IMR-90 (cell line): ENCODE results near the gene DLGAP3. TPM values are rescaled to one million over a fixed set of nuclear protein-coding genes. Genes with fewer than 3 reads are reported as not detected.

Experiments
- ATAC-seq: fragments of 200-7000 bp; cut with Tn5 transposase; 2 replicates; pipeline ENCODE4 v1.9.1; 2020; ENCODE audit warnings: low read depth, mild to moderate bottlenecking, moderate library complexity
- BruUV-seq: library from RNA; stranded (reverse); fragments of 400-500 nt; replicated peaks from 2 replicates; lab custom pipeline; 2021; lab: Mats Ljungman, UMichigan
- CTCF ChIA-PET: fragments of 300-600 bp; formaldehyde crosslinking; extraction: SDS; loops from one replicate; lab custom pipeline; 2021; ENCODE audit warnings: antibody characterized with exemption; lab: Yijun Ruan, JAX
- POLR2A ChIA-PET: fragments of 300-600 bp; sonication (Branson Sonifier 250); formaldehyde crosslinking; loops from one replicate; lab custom pipeline; 2022; ENCODE audit warnings: antibody characterized with exemption; ENCODE audit not compliant: unreplicated experiment; lab: Charles Lee
- DNase-seq: peaks from one replicate; pipeline ENCODE4 v3.0.0; 2013
- H2AFZ ChIP-seq: replicated peaks from 2 replicates; pipeline ENCODE3; 2013; ENCODE audit warnings: low read length, mild to moderate bottlenecking; ENCODE audit not compliant: poor library complexity
- H2AK5ac ChIP-seq: 2 replicates; pipeline ENCODE4 v1.6.1; 2013; ENCODE audit warnings: low read depth, low read length, inconsistent platforms
- H2AK9ac ChIP-seq: replicated peaks from 2 replicates; pipeline ENCODE3; 2013; ENCODE audit warnings: mild to moderate bottlenecking, low read depth, low read length, moderate library complexity; ENCODE audit not compliant: poor library complexity
- H2BK120ac ChIP-seq: 2 replicates; pipeline ENCODE4 v1.6.1; 2013; ENCODE audit warnings: low read depth, low read length, inconsistent platforms
- H2BK15ac ChIP-seq: 3 replicates; pipeline ENCODE4 v1.6.1; 2013; ENCODE audit warnings: low read depth, low read length, inconsistent platforms
- H2BK20ac ChIP-seq: 2 replicates; pipeline ENCODE4 v1.6.1; 2013; ENCODE audit warnings: low read depth, mild to moderate bottlenecking, inconsistent platforms, low read length, moderate library complexity
- H2BK5ac ChIP-seq: 2 replicates; pipeline ENCODE4 v1.6.1; 2013; ENCODE audit warnings: mild to moderate bottlenecking, low read depth, low read length, inconsistent platforms; ENCODE audit not compliant: poor library complexity, severe bottlenecking
- H3K14ac ChIP-seq: replicated peaks from 2 replicates; pipeline ENCODE4 v1.6.1; 2013; ENCODE audit warnings: low read depth, low read length, inconsistent platforms
- H3K18ac ChIP-seq: 2 replicates; pipeline ENCODE4 v1.6.1; 2013; ENCODE audit warnings: low read depth, low read length, control low read depth
- H3K23ac ChIP-seq: 2 replicates; pipeline ENCODE4 v1.6.1; 2013; ENCODE audit warnings: low read depth, low read length, inconsistent platforms
- H3K27ac ChIP-seq: 2 replicates; pipeline ENCODE4 v1.5.1; 2013; ENCODE audit warnings: mild to moderate bottlenecking, control low read depth, low read length; ENCODE audit not compliant: insufficient read depth
- H3K27me3 ChIP-seq: 2 replicates; pipeline ENCODE4 v1.6.1; 2013; ENCODE audit warnings: low read length; ENCODE audit not compliant: control insufficient read depth, insufficient read depth
- H3K36me3 ChIP-seq: 2 replicates; pipeline ENCODE4 v1.6.1; 2013; ENCODE audit warnings: low read length, mixed read lengths; ENCODE audit not compliant: control insufficient read depth, insufficient read depth
- H3K4ac ChIP-seq: 2 replicates; pipeline ENCODE4 v1.6.1; 2013; ENCODE audit warnings: low read depth, low read length, inconsistent platforms
- H3K4me1 ChIP-seq: 2 replicates; pipeline ENCODE4 v1.6.1; 2013; ENCODE audit warnings: low read length, mixed read lengths; ENCODE audit not compliant: control insufficient read depth, insufficient read depth
- H3K4me2 ChIP-seq: 2 replicates; pipeline ENCODE4 v1.6.1; 2013; ENCODE audit warnings: low read depth, mild to moderate bottlenecking, control low read depth, low read length, moderate library complexity
- H3K4me3 ChIP-seq: 2 replicates; pipeline ENCODE4 v1.5.1; 2013; ENCODE audit warnings: low read depth, mild to moderate bottlenecking, control low read depth, low read length, moderate library complexity; ENCODE audit not compliant: insufficient read depth
- H3K56ac ChIP-seq: 2 replicates; pipeline ENCODE4 v1.6.1; 2013; ENCODE audit warnings: low read length, inconsistent platforms; ENCODE audit not compliant: insufficient read depth; ENCODE audit errors: extremely low read depth
- H3K79me1 ChIP-seq, 2 experiments: 2 replicates each; pipeline ENCODE4 v1.6.1; 2013; ENCODE audit warnings: low read length in 2 of 2, inconsistent platforms in 1 of 2, low read depth in 1 of 2
- H3K9ac ChIP-seq: 2 replicates; pipeline ENCODE4 v1.6.1; 2013; ENCODE audit warnings: low read depth, low read length, control low read depth
- H3K9me1 ChIP-seq: 2 replicates; pipeline ENCODE4 v1.6.1; 2013; ENCODE audit warnings: low read length, inconsistent platforms; ENCODE audit not compliant: insufficient read depth
- H3K9me3 ChIP-seq: 2 replicates; pipeline ENCODE4 v1.6.1; 2013; ENCODE audit warnings: low read length; ENCODE audit not compliant: control insufficient read depth, insufficient read depth
- H4K20me1 ChIP-seq: 2 replicates; pipeline ENCODE4 v1.6.1; 2013; ENCODE audit warnings: low read length, inconsistent platforms; ENCODE audit not compliant: insufficient read depth
- H4K5ac ChIP-seq: 2 replicates; pipeline ENCODE4 v1.6.1; 2013; ENCODE audit warnings: mild to moderate bottlenecking, low read depth, low read length, control low read depth
- H4K8ac ChIP-seq, 2 experiments: 2 replicates each; pipeline ENCODE4 v1.6.1; 2013; ENCODE audit warnings: low read depth in 2 of 2, low read length in 2 of 2, control low read depth in 1 of 2, inconsistent platforms in 1 of 2
- H4K91ac ChIP-seq: 2 replicates; pipeline ENCODE4 v1.6.1; 2013; ENCODE audit warnings: low read depth, low read length, inconsistent platforms; ENCODE audit not compliant: insufficient read depth
- BHLHE40 ChIP-seq: fragments of 150-350 bp; IDR thresholded peaks from 2 replicates; pipeline ENCODE4 v1.6.1; 2016; ENCODE audit warnings: mild to moderate bottlenecking, low read depth, low read length
- CHD1 ChIP-seq: IDR thresholded peaks from 2 replicates; pipeline ENCODE4 v1.6.1; 2012; ENCODE audit warnings: low read depth, low read length, improper control_type of control experiment
- MAFK ChIP-seq: IDR thresholded peaks from 2 replicates; pipeline ENCODE4 v1.6.1; 2012; ENCODE audit warnings: low read depth, low read length, improper control_type of control experiment
- RCOR1 ChIP-seq: IDR thresholded peaks from 2 replicates; pipeline ENCODE4 v1.6.1; 2012; ENCODE audit warnings: mild to moderate bottlenecking, low read length, improper control_type of control experiment; ENCODE audit not compliant: insufficient replicate concordance
- WGBS, 2 experiments: methylation state at CpG; one replicate each; pipeline versions ENCODE4 v1.1.5 to v1.1.7; 2013; ENCODE audit warnings: missing lambda C conversion rate in 2 of 2; ENCODE audit not compliant: insufficient read length in 1 of 2; ENCODE audit errors: extremely low coverage in 2 of 2; 5-methylcytosine and 5-hydroxymethylcytosine counted together
- dilution Hi-C: fragments of 300-500 bp; cut with HindIII; formaldehyde crosslinking; loops from one replicate; pipeline ENCODE4 v1.14.3; 2018; ENCODE audit warnings: low sequenced_read_pairs; ENCODE audit not compliant: unreplicated experiment
- in situ Hi-C: fragments of 300-500 bp; cut with MboI; formaldehyde crosslinking; loops from 3 replicates; pipeline ENCODE4 v1.14.3; 2019; ENCODE audit warnings: low sequenced_read_pairs, inconsistent platforms, mixed read lengths
- intact Hi-C: fragments of 100-400 bp; cut with micrococcal nuclease; formaldehyde crosslinking; loops from 2 replicates; pipeline ENCODE4 v1.10.0; 2022
- polyA plus RNA-seq, 3 experiments: library from polyadenylated mRNA; depleted of rRNA; stranded (reverse); fragments of >200 nt; gene quantifications; 2 replicates each; pipeline ENCODE4 v1.2.3, GENCODE V29; 2012; ENCODE audit warnings: low replicate concordance in 1 of 3
- total RNA-seq: library from RNA; depleted of rRNA; stranded (reverse); fragments of >200 nt; gene quantifications from 2 replicates; pipeline ENCODE4 v1.2.3, GENCODE V29; 2012

DLGAP3 gene
- total and polyA plus RNA-seq, 2 of the 4 experiments (the other 2 are of a cell fraction): 0.02 TPM; not detected in 1

- H2BK15ac ChIP-seq: no peak overlapping the region
- ChIA-PET POLR2A (interaction anchor here (0.6 kb wide), 1 partner anchor 13 kb away, joined by 3 read pairs; no protein-coding TSS in a partner anchor), CTCF (no interaction called here)
- in situ Hi-C loops: no loop called here
- H3K23ac ChIP-seq: no peak overlapping the region
- dilution Hi-C loops: no loop called here
- peaks cover 4% of the 10 kb centered on the region; the same call in 1 of the 2 replicates for H3K9me3 ChIP-seq
- no peak overlapping the region for H4K8ac ChIP-seq
- H4K5ac ChIP-seq: no peak overlapping the region
- H4K20me1 ChIP-seq: no peaks in the 10 kb centered on the region
- H3K18ac ChIP-seq: no peak overlapping the region
- no peak overlapping the region for H2AFZ ChIP-seq
- H2BK20ac ChIP-seq: no peak overlapping the region
- H3K14ac ChIP-seq: no peak overlapping the region
- H3K36me3 ChIP-seq: no peaks in the 10 kb centered on the region
- intact Hi-C loops: no loop called here
- no peak overlapping the region for H3K56ac ChIP-seq
- WGBS, 2 experiments: no CpG with 5 or more reads among the region's 5 CpGs
- H3K4me1 ChIP-seq: no peaks in the 10 kb centered on the region
- no peaks in the 10 kb centered on the region; the same call in 1 of the 2 replicates for H3K27me3 ChIP-seq
- no peaks in the 10 kb centered on the region for H3K79me1 ChIP-seq
- no peak overlapping the region for H3K27ac ChIP-seq
- no peak for TF ChIP-seq CHD1
- peak; percentile 34 for TF ChIP-seq MAFK
- no peak for TF ChIP-seq BHLHE40
- no peak for TF ChIP-seq RCOR1
- no peak overlapping the region for H3K9ac ChIP-seq
- H3K4ac ChIP-seq: no peak overlapping the region
- no peak overlapping the region for H2BK120ac ChIP-seq
- H3K9me1 ChIP-seq: no peaks in the 10 kb centered on the region
- H4K91ac ChIP-seq: no peak overlapping the region
- ATAC-seq: no peak; the same call in 1 of the 2 replicates
- H3K4me3 ChIP-seq: no peak overlapping the region
- no peak overlapping the region for H2AK5ac ChIP-seq
- DNase-seq: no peak
- BruUV-seq: no TSS peak
- no peak overlapping the region for H3K4me2 ChIP-seq
- H2AK9ac ChIP-seq: no peak overlapping the region
- no peak overlapping the region for H2BK5ac ChIP-seq
Measured at GRCh38 chr1:34970829-34971228, 41.4 kb upstream of the DLGAP3 start.
